PC-3 (cell line): ENCODE data around the gene TBX2. TPM values are rescaled to one million over a fixed set of nuclear protein-coding genes. Genes with fewer than 3 reads are reported as not detected.

Experiments
- ATAC-seq: fragments of 200-7000 bp; cut with Tn5 transposase; 2 replicates; pipeline ENCODE4 v1.9.1; 2020; ENCODE audit warnings: mild to moderate bottlenecking, moderate library complexity
- BruUV-seq: library from RNA; stranded (reverse); fragments of 400-500 nt; replicated peaks from 2 replicates; lab custom pipeline; 2021; lab: Mats Ljungman, UMichigan
- CTCF ChIA-PET: fragments of 300-600 bp; sonication (Branson Sonifier 250); formaldehyde crosslinking; loops from one replicate; lab custom pipeline; 2022; ENCODE audit warnings: antibody characterized with exemption; lab: Charles Lee
- POLR2A ChIA-PET: fragments of 300-600 bp; sonication (Branson Sonifier 250); formaldehyde crosslinking; loops from one replicate; lab custom pipeline; 2022; ENCODE audit warnings: antibody characterized with exemption; ENCODE audit not compliant: unreplicated experiment; lab: Charles Lee
- DNase-seq: peaks from one replicate; pipeline ENCODE4 v3.0.0-alpha.2; 2015
- H2AFZ ChIP-seq: fragments of 300-600 bp; sonication (generic); 2 replicates; pipeline ENCODE4 v1.6.0; 2016; ENCODE audit warnings: antibody characterized with exemption, low read length
- H3F3A ChIP-seq: fragments of 300-600 bp; sonication (generic); one replicate; pipeline ENCODE4 v1.6.0; 2017; ENCODE audit warnings: antibody characterized with exemption, low read length, control low read depth, mild to moderate bottlenecking; ENCODE audit not compliant: unreplicated experiment
- H3K27ac ChIP-seq: fragments of 300-600 bp; sonication (generic); 2 replicates; pipeline ENCODE4 v1.5.1; 2016; ENCODE audit warnings: mild to moderate bottlenecking, low read length
- H3K27me3 ChIP-seq: fragments of 300-600 bp; sonication (generic); 2 replicates; pipeline ENCODE4 v1.6.1; 2016; ENCODE audit warnings: low read length, mixed read lengths
- H3K36me3 ChIP-seq: fragments of 300-600 bp; sonication (generic); 2 replicates; pipeline ENCODE4 v1.6.1; 2016; ENCODE audit warnings: low read depth, mixed run types, low read length, mixed read lengths
- H3K4me1 ChIP-seq: fragments of 300-600 bp; sonication (generic); 2 replicates; pipeline ENCODE4 v1.5.1; 2016; ENCODE audit warnings: low read length; ENCODE audit not compliant: insufficient read depth
- H3K4me2 ChIP-seq: fragments of 300-600 bp; sonication (generic); 2 replicates; pipeline ENCODE4 v1.6.0; 2016; ENCODE audit warnings: low read length
- H3K4me3 ChIP-seq: fragments of 300-600 bp; sonication (generic); 2 replicates; pipeline ENCODE4 v1.5.1; 2016; ENCODE audit warnings: mild to moderate bottlenecking, low read length, mixed read lengths
- H3K79me2 ChIP-seq: fragments of 300-600 bp; sonication (generic); 2 replicates; pipeline ENCODE4 v1.6.1; 2017; ENCODE audit warnings: low read length, mixed read lengths
- H3K9ac ChIP-seq: fragments of 300-600 bp; sonication (generic); 2 replicates; pipeline ENCODE4 v1.6.0; 2016; ENCODE audit warnings: mild to moderate bottlenecking, low read length
- H3K9me2 ChIP-seq: fragments of 300-600 bp; sonication (generic); replicated peaks from 2 replicates; pipeline ENCODE4 v1.6.1; 2016; ENCODE audit warnings: mixed run types, low read length, mixed read lengths
- H3K9me3 ChIP-seq: fragments of 300-600 bp; sonication (generic); 2 replicates; pipeline ENCODE4 v1.6.1; 2016; ENCODE audit warnings: low read length, mixed read lengths
- H4K20me1 ChIP-seq: fragments of 300-600 bp; sonication (generic); 2 replicates; pipeline ENCODE4 v1.6.1; 2016; ENCODE audit warnings: low read length, mixed read lengths
- CTCF ChIP-seq: fragments of 300-600 bp; sonication (generic); conservative IDR thresholded peaks from 2 replicates; pipeline ENCODE4 v1.5.1; 2017; ENCODE audit warnings: antibody characterized with exemption, low read depth, mild to moderate bottlenecking, low read length
- EZH2 ChIP-seq: fragments of 300-600 bp; sonication (generic); IDR thresholded peaks from one replicate; pipeline ENCODE4 v1.6.1; 2017; ENCODE audit warnings: antibody characterized with exemption, mild to moderate bottlenecking, low read length; ENCODE audit not compliant: unreplicated experiment
- EZH2phosphoT487 ChIP-seq: fragments of 300-600 bp; sonication (generic); IDR thresholded peaks from 2 replicates; pipeline ENCODE4 v1.6.1; 2018; ENCODE audit warnings: mild to moderate bottlenecking, antibody characterized with exemption, low read length, borderline replicate concordance
- intact Hi-C: fragments of 100-400 bp; cut with micrococcal nuclease; formaldehyde crosslinking; loops from 2 replicates; pipeline ENCODE4 v1.9.0; 2023
- total RNA-seq: library from RNA; depleted of rRNA; stranded (reverse); fragments of >200 nt; gene quantifications from 2 replicates; pipeline ENCODE4 v1.2.3, GENCODE V29; 2014

TBX2 gene
- total RNA-seq, 1 experiment from 2014 or later, result 7.1 TPM

GRCh38 chr17:61457226-61457983 is 57.8 kb downstream of the TBX2 start:
- Histone ChIP-seq H3K27me3 (no peaks in the 10 kb centered on the region), H3K27ac (no peak overlapping the region), H3K4me2 (no peak overlapping the region), H3K9ac (no peak overlapping the region), H3K36me3 (no peaks in the 10 kb centered on the region), H3K4me1 (no peaks in the 10 kb centered on the region), H2AFZ (no peak overlapping the region), H3K9me3 (no peaks in the 10 kb centered on the region), H3K4me3 (no peak overlapping the region), H3F3A (no peaks in the 10 kb centered on the region), H3K79me2 (no peaks in the 10 kb centered on the region), H4K20me1 (no peaks in the 10 kb centered on the region), H3K9me2 (no peaks in the 10 kb centered on the region)
- CTCF ChIA-PET, result no interaction called here
- no peak for ATAC-seq
- TF ChIP-seq EZH2 (no peak), CTCF (no peak), EZH2phosphoT487 (no peak)
- POLR2A ChIA-PET, result no interaction called here
- intact Hi-C loops, result no loop called here
- DNase-seq, result no peak
- BruUV-seq, result no TSS peak

- Histone ChIP-seq H3K79me2 (no peaks in the 10 kb centered on the region), H3K36me3 (no peaks in the 10 kb centered on the region), H3F3A (no peaks in the 10 kb centered on the region), H3K9ac (no peak overlapping the region), H3K9me3 (no peaks in the 10 kb centered on the region), H3K4me3 (no peak overlapping the region), H3K27me3 (no peaks in the 10 kb centered on the region), H3K4me2 (no peak overlapping the region), H4K20me1 (no peaks in the 10 kb centered on the region), H3K4me1 (no peaks in the 10 kb centered on the region), H3K27ac (no peak overlapping the region), H3K9me2 (no peaks in the 10 kb centered on the region), H2AFZ (no peak overlapping the region)
- ChIA-PET POLR2A (no interaction called here), CTCF (no interaction called here)
- intact Hi-C loops, result no loop called here
- no TSS peak for BruUV-seq
- ATAC-seq, result no peak
- DNase-seq, result no peak
- TF ChIP-seq EZH2phosphoT487 (no peak), EZH2 (no peak), CTCF (no peak)
Observed at GRCh38 chr17:61458000-61458399, 58.4 kb downstream of the TBX2 start.

GRCh38 chr17:61458421-61459141 is 58.9 kb downstream of the TBX2 start:
- no peaks in the 10 kb centered on the region for H3K27me3 ChIP-seq
- CTCF ChIA-PET, result no interaction called here
- intact Hi-C loops, result no loop called here
- H3F3A ChIP-seq, result no peaks in the 10 kb centered on the region
- H3K27ac ChIP-seq, result no peak overlapping the region
- no peaks in the 10 kb centered on the region for H3K9me3 ChIP-seq
- H3K4me1 ChIP-seq, result no peaks in the 10 kb centered on the region
- no peaks in the 10 kb centered on the region for H3K36me3 ChIP-seq
- no peaks in the 10 kb centered on the region for H3K9me2 ChIP-seq
- POLR2A ChIA-PET, result no interaction called here
- no peaks in the 10 kb centered on the region for H4K20me1 ChIP-seq
- BruUV-seq, result no TSS peak
- no peak overlapping the region for H3K9ac ChIP-seq
- H3K79me2 ChIP-seq, result no peaks in the 10 kb centered on the region
- ATAC-seq (no peak), DNase-seq (no peak)
- H3K4me3 ChIP-seq, result no peak overlapping the region
- no peak overlapping the region for H2AFZ ChIP-seq
- TF ChIP-seq EZH2phosphoT487 (no peak), EZH2 (no peak), CTCF (no peak)
- no peak overlapping the region for H3K4me2 ChIP-seq
